ES-I3 (cell line): ENCODE results near the gene C2CD4D.

Experiments used
- H3K36me3 ChIP-seq: 2 replicates; pipeline ENCODE4 v1.6.1; 2013; ENCODE audit warnings: mild to moderate bottlenecking, low read length, control low read depth, moderate library complexity; ENCODE audit not compliant: insufficient read depth
- H3K4me1 ChIP-seq: 2 replicates; pipeline ENCODE4 v1.6.1; 2013; ENCODE audit warnings: mild to moderate bottlenecking, control low read depth, low read length; ENCODE audit not compliant: insufficient read depth
- H3K9ac ChIP-seq: 2 replicates; pipeline ENCODE4 v1.6.1; 2013; ENCODE audit warnings: low read depth, mild to moderate bottlenecking, low read length, moderate library complexity
- H3K9me3 ChIP-seq: 2 replicates; pipeline ENCODE4 v1.6.1; 2013; ENCODE audit warnings: mild to moderate bottlenecking, low read length, moderate library complexity; ENCODE audit not compliant: control insufficient read depth, insufficient read depth

The C2CD4D gene

GRCh38 chr1:151805066-151805820 is 34.4 kb downstream of the C2CD4D start, which contains the start of gene LINGO4:
TSS of gene LINGO4 (minus strand) at chr1:151805419. CDS start at chr1:151802704, 2,715 bp downstream.
- peaks cover 14% of the 10 kb centered on the region for H3K4me1 ChIP-seq

GRCh38 chr1:151803915-151804314 is 35.7 kb downstream of the C2CD4D start:
- Histone ChIP-seq H3K9ac (no peak overlapping the region), H3K9me3 (no peaks in the 10 kb centered on the region), H3K36me3 (no peaks in the 10 kb centered on the region), H3K4me1 (peaks cover 10% of the 10 kb centered on the region)

More at GRCh38 chr1:151805066-151805820, 34.4 kb downstream of the C2CD4D start, which contains the start of gene LINGO4:
- Histone ChIP-seq H3K36me3 (no peaks in the 10 kb centered on the region), H3K9ac (no peak within 1 kb of the TSS), H3K9me3 (no peaks in the 10 kb centered on the region)

GRCh38 chr1:151803164-151803563 is 36.5 kb downstream of the C2CD4D start:
- Histone ChIP-seq H3K36me3 (no peaks in the 10 kb centered on the region), H3K4me1 (peaks cover 13% of the 10 kb centered on the region)

GRCh38 chr1:151802372-151802771 is 37.2 kb downstream of the C2CD4D start:
- no peak overlapping the region for H3K9ac ChIP-seq
- H3K9me3 ChIP-seq, result no peaks in the 10 kb centered on the region
- H3K36me3 ChIP-seq, result no peaks in the 10 kb centered on the region
- H3K4me1 ChIP-seq, result peaks cover 9% of the 10 kb centered on the region

More at GRCh38 chr1:151803164-151803563, 36.5 kb downstream of the C2CD4D start:
- Histone ChIP-seq H3K9me3 (no peaks in the 10 kb centered on the region), H3K9ac (no peak overlapping the region)

- Histone ChIP-seq H3K4me1 (peaks cover 9% of the 10 kb centered on the region), H3K36me3 (no peaks in the 10 kb centered on the region), H3K9me3 (no peaks in the 10 kb centered on the region), H3K9ac (no peak overlapping the region)
Measured at GRCh38 chr1:151801846-151802245, 37.8 kb downstream of the C2CD4D start.

GRCh38 chr1:151801310-151801820 is 38.3 kb downstream of the C2CD4D start:
- Histone ChIP-seq H3K4me1 (peaks cover 9% of the 10 kb centered on the region), H3K9me3 (no peaks in the 10 kb centered on the region), H3K36me3 (no peaks in the 10 kb centered on the region), H3K9ac (no peak overlapping the region)

GRCh38 chr1:151800830-151801229 is 38.8 kb downstream of the C2CD4D start:
- H3K9ac ChIP-seq, result no peak overlapping the region
- no peaks in the 10 kb centered on the region for H3K36me3 ChIP-seq
- H3K4me1 ChIP-seq, result peaks cover 9% of the 10 kb centered on the region
- H3K9me3 ChIP-seq, result no peaks in the 10 kb centered on the region

- Histone ChIP-seq H3K9me3 (no peaks in the 10 kb centered on the region), H3K4me1 (peaks cover 9% of the 10 kb centered on the region), H3K36me3 (no peaks in the 10 kb centered on the region)
Measured at GRCh38 chr1:151799179-151800022, 40.2 kb downstream of the C2CD4D start.

GRCh38 chr1:151798571-151798970 is 41.0 kb downstream of the C2CD4D start:
- Histone ChIP-seq H3K9ac (no peak overlapping the region), H3K4me1 (peaks cover 9% of the 10 kb centered on the region), H3K9me3 (no peaks in the 10 kb centered on the region), H3K36me3 (no peaks in the 10 kb centered on the region)

More at GRCh38 chr1:151799179-151800022, 40.2 kb downstream of the C2CD4D start:
- peak overlapping the region; percentile 2; the same call in 1 of the 2 replicates for H3K9ac ChIP-seq

- Histone ChIP-seq H3K9me3 (no peaks in the 10 kb centered on the region), H3K36me3 (no peaks in the 10 kb centered on the region), H3K4me1 (peaks cover 8% of the 10 kb centered on the region; the same call in 1 of the 2 replicates), H3K9ac (peak overlapping the region; percentile 49)
Measured at GRCh38 chr1:151790940-151791651, 48.5 kb downstream of the C2CD4D start.

GRCh38 chr1:151790071-151790939 is 49.3 kb downstream of the C2CD4D start, which contains the start of gene TDRKH:
TSS of gene TDRKH (minus strand) at chr1:151790500. CDS start at chr1:151783022, 7,478 bp downstream.
- Histone ChIP-seq H3K9ac (peak within 1 kb of the TSS; percentile 69), H3K4me1 (peaks cover 8% of the 10 kb centered on the region; the same call in 1 of the 2 replicates), H3K9me3 (no peaks in the 10 kb centered on the region), H3K36me3 (no peaks in the 10 kb centered on the region)
